GM12892 (cell line): ENCODE data around the gene PDK3.

ENCODE experiments used
- DNase-seq: peaks from one replicate; pipeline ENCODE4 v3.0.0; 2011; ENCODE audit not compliant: insufficient read length
- FAIRE-seq: peaks from 2 replicates; lab custom pipeline; 2011; peaks lifted over from hg19 to GRCh38; lab: Jason Lieb, UNC
- POLR2A ChIP-seq: IDR thresholded peaks from 2 replicates; pipeline ENCODE4 v1.6.1; 2011; ENCODE audit warnings: low read depth, low read length, control low read depth
- POLR2AphosphoS5 ChIP-seq: IDR thresholded peaks from 2 replicates; pipeline ENCODE4 v1.6.1; 2011; ENCODE audit warnings: low read depth, low read length, control low read depth
- TAF1 ChIP-seq: IDR thresholded peaks from 2 replicates; pipeline ENCODE4 v1.6.1; 2011; ENCODE audit warnings: low read depth, mild to moderate bottlenecking, control low read depth, low read length, borderline replicate concordance

The PDK3 gene

DNA sequence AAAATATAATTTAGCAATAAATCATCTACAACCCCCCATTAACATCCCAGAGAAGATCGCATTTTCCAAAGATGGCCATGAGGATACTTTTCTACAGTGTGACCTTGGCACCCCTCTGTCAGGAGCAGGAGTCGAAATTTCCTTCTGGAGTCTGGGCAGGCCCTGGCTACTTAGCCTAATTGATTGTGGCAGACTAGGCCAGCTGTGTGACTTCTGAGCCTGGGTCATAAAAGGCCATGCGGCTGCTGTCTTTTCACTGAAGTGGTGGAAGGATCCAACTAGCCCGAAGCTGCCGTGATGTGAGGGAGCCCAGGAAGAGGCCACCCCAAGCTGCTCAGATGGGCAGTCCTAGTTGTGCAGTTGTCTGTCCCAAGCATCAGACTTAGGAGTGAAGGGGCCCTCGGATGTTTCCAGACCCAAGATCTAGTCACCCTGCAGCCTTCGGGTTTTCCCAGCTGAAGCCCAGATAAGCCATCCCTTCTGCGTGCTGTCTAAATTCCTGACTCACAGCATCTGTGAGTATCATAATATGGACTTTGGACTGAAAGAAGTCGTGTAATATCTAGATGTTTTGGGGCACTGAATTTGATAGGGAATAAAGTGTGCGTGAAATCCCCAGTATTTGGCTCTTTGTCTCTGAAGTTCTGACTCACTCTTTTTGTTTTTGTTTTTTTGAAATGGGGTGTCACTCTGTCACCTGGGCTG is 21.0 kb downstream of the PDK3 start:
- DNase-seq (no peak), FAIRE-seq (no peak)
- TF ChIP-seq POLR2AphosphoS5 = no peak
- TF ChIP-seq POLR2A = no peak
- TF ChIP-seq TAF1 = no peak

DNA sequence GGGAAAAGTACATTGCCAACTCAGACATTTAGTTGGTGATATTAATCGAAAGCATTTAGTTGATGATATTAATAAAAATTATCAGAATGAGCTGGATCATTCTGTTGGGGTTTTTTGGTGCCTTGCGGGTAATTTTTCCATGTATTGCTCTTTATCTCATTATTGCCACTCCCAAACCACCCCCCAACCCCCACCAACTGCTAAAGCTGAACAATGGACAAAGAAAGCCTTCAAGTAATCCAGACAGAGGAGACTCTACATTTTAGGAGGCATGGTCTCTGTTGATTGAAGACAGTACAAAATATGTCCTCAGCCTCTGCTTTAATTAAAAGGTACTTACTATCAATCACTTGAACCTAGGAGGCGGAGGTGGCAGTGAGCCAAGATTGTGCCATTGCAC is 22.5 kb downstream of the PDK3 start:
- TF ChIP-seq POLR2AphosphoS5 = no peak
- no peak for TF ChIP-seq POLR2A
- TF ChIP-seq TAF1 = no peak
- FAIRE-seq (no peak), DNase-seq (no peak)

DNA sequence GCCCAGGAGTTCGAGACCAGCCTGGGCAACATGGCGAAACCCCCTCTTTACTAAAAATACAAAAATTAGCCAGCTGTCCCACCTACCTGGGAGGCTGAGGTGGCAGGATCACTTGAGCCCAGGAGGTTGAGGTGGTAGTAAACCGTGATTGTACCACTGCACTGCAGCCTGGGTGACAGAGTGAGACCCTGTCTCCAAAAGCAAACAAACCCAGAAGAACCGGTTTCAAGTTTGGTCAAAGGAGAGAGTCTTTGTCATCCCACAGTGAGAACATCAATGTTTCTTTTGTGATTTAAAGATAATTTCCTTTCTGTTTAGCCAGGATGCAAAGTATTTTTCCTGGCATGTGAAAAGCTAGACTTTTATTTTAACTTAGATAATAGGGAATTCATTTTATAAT is 26.7 kb downstream of the PDK3 start:
- FAIRE-seq (no peak), DNase-seq (no peak)
- no peak for TF ChIP-seq POLR2AphosphoS5
- no peak for TF ChIP-seq TAF1
- no peak for TF ChIP-seq POLR2A

DNA sequence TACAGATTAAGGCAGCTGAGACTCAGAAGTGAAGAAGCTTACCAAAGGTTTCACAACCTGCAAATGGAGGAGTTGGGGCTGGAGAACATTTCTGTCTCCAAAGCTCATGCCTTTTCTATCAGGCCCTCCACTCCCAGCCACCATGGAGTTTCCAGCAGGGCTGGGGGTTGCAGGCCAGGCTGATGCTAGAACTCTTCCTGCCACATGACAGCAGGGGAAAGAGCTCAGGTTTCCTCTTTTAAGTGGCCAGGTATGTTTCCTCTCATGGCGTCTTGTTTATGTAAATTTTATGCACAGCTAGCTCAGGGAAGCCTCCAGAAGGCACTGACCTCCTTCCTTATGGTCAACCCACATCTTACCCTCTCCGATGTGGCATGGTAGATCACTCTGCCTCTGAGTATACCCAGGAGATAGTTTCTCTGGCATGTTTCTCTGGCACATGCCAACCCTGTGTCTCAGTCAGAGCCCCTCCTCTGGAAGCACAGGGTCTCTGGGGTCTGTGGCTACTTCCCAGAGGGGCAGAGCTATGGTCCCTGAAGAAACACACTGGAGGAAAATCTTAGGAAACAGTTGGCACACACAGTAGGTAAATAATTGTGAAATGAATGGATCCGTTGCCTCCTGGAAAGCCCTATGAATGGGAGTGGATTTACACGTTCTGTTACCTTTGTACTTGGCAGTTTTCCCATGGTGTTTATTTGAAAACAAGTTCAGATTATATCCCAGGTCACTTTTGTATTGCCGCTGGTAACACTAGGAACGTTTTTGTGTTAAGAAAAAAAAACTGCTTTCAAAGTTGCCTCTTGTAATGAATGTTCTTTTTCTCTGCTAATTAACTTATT is 28.9 kb downstream of the PDK3 start:
- no peak for DNase-seq
- no peak for TF ChIP-seq TAF1
- no peak for TF ChIP-seq POLR2AphosphoS5
- no peak for TF ChIP-seq POLR2A
- no peak for FAIRE-seq

DNA sequence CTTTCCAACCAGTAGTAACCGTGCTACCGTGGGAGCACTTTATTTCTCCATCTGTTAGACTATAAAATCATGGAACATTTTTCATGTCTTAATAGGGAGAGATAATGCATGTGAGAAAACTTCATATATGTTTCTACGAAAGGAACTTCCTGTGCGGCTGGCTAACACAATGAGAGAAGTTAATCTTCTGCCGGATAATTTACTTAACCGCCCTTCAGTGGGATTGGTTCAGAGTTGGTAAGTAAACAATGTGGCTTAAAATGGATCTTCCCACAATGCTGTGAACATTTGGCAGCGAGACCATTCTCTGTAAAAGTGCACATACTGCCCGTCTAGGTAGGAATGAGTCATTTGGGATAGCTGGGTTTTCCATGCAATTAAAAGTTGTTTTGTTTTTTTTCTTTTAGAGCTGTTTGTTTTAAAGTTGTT is 29.6 kb downstream of the PDK3 start:
- no peak for FAIRE-seq
- no peak for TF ChIP-seq POLR2A
- no peak for TF ChIP-seq TAF1
- TF ChIP-seq POLR2AphosphoS5 = no peak

DNA sequence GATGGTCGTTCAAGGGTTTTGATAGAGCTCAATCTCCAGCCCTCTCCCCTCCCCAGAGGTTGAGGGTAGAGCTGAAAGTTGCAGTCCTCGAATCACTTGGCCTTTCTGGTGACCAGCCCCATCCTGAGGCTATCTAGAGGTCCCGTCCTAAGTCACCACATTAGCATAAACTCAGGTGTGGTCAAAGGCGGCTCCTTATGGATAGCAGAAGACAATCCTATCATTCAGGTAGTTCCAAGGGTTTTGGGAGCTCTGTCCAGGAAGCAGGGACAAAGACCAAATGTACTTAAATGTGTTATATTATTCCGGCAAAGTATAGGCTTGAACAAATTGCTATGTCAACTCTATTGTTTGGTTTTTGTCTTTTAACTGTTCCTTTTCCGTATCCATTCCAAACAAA is 30.6 kb downstream of the PDK3 start:
- FAIRE-seq = no peak

More for the DNA sequence above, 29.6 kb downstream of the PDK3 start:
- DNase-seq = no peak

DNA sequence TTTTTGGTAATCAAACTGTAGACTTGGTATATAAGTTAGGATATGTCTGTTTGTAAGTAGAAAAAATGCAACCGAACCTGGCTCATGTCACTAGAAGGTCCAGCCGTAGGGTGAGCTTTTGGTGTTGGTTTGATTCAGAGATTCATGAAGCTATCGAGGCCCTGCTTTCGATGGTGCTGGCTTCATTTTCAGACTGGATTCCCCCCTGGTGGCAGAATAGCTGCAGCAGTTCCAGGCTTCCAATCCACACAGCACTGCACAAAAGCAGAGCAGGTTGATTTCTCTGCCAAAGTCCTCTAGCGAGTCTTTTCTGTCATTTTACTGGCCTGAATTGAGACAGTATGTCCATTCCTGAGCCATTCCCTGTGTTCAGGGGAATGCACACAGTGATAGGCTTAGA is 33.1 kb downstream of the PDK3 start:
- DNase-seq = no peak
- no peak for TF ChIP-seq POLR2A
- TF ChIP-seq POLR2AphosphoS5 = no peak
- TF ChIP-seq TAF1 = no peak
- FAIRE-seq = peak; percentile 79

More for the DNA sequence above, 30.6 kb downstream of the PDK3 start:
- DNase-seq = no peak
- TF ChIP-seq TAF1 = no peak
- TF ChIP-seq POLR2AphosphoS5 = no peak
- TF ChIP-seq POLR2A = no peak

DNA sequence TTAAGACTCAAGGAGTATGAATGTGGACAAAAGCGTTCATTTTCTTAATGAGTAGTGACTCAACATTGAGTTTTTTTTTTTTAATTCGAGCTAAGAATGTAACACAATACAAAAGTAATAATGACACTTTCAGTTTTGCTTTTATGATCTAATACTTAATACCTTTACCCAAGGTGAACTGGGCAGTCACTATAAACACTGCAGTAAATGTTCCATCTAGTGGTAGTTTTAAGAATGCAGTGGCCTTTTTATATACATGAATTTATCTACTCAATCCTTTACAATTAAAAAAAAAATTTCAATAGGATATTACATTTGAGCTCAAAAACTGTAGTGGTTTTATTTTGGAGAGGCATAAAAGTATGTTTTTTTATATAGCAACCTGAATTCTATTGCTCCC is 33.9 kb downstream of the PDK3 start:
- peak; percentile 50 for FAIRE-seq
- TF ChIP-seq POLR2A (no peak), TAF1 (no peak), POLR2AphosphoS5 (no peak)
- no peak for DNase-seq

DNA sequence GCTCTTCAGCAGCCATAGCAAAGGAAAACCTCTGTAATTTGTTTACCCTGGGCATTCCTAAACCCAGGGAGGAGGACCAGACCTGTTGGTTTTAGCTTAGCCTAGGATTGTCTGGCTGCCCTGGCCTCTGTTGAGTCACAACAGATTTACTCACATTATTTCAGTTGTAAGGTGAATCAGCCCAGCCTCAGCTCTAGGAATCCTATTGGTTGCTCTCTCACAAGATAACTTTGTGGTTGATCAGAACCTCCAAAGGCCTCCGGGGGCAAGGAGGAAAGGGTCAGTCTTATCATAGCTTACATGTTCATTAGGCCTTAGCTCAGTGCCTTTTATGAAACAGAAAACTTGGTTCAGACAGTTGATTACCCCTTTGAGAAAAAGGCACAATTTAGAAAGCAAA is 41.0 kb downstream of the PDK3 start:
- FAIRE-seq (peak; percentile 5), DNase-seq (no peak)

DNA sequence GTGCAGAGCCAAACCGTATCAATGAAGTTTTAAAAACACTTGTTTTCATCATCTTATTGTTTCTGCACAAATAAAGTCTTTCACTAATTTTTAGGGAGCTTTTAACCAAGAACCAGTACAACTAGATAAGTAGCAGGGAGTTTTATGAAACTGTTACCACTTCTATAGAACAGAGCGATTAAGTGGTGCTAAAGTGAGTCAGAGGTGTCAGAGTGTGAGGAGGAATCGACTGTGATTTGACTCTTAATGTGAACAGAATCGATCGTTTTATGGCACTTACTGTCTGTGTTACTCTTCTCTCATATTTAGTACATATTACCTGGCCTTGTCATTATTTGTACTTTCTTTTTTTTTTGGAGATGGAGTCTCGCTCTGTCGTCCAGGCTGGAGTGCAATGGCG is 43.3 kb downstream of the PDK3 start:
- TF ChIP-seq POLR2AphosphoS5 = no peak
- TF ChIP-seq POLR2A = no peak
- TF ChIP-seq TAF1 = no peak

More for the DNA sequence above, 41.0 kb downstream of the PDK3 start:
- TF ChIP-seq TAF1 (no peak), POLR2A (no peak), POLR2AphosphoS5 (no peak)

DNA sequence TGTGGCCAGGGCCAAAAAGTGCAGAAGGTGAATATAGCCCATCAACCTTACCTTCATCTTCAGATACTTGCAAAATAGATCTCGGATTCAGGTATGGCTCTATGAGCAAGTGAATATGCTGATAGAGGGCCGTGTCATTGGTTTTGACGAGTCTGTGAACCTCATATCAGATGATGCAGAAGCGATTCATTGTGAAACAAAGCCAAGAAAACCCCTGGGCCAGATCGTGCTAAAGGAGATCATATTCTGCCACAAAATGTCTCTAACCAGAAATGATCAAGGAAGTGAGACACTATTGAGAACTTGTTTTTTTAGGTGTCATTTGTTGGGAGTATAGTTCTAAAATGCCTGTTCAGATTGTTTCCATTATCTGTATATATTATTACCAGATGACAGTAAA is 48.3 kb downstream of the PDK3 start:
- no peak for TF ChIP-seq POLR2A
- TF ChIP-seq POLR2AphosphoS5 = no peak
- no peak for TF ChIP-seq TAF1
- FAIRE-seq (peak; percentile 91), DNase-seq (no peak)

More for the DNA sequence above, 43.3 kb downstream of the PDK3 start:
- FAIRE-seq (no peak), DNase-seq (no peak)

DNA sequence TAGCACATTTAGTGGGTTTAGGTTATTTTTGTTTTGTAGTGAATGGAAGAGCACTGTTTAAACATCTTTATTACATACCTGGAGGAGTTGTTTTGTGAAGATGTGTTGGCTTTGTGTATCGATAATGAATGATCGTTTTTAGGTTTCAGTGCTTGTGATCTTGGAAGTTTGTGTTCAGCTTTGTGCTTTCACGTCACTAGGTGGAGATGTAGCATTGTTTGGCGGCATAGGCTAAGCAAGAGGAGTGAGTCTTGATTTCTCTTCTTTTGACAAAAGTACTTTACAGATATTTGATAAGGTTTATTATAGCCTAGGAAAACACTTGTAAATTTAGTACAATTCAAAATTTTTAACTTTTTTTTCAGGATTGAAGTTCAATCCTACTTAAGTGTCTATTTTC is 50.4 kb downstream of the PDK3 start:
- no peak for DNase-seq
- FAIRE-seq = no peak
- TF ChIP-seq TAF1 (no peak), POLR2AphosphoS5 (no peak), POLR2A (no peak)

DNA sequence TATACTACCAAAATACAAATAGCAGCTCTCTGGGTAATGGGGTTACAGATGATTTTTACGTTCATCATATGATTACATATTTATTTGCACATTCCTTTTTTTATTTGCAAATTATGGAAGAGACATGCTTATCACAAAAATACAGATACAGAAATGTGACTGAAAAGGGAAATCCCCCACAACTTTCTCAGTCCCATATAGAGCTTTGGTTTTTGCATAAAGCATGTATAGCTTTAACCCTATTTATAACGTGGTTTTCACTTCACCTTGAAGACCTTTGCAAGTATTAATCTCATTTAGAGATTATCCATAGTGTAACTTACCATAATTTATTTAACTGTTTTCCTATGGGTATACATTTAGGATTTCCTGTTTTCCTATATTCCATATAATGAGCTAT is 55.4 kb downstream of the PDK3 start:
- DNase-seq = no peak
- no peak for TF ChIP-seq POLR2AphosphoS5
- TF ChIP-seq TAF1 = no peak
- TF ChIP-seq POLR2A = no peak
- no peak for FAIRE-seq
